Fibroblast of gingiva (primary cell): Measurements from ENCODE around the gene ZC3H18.
"Not testable (repeated sequence)": the region's sequence is repeated elsewhere in the genome, so short reads cannot be mapped to it uniquely, and the experiment has no call there.

Source experiments
- DNase-seq: peaks from one replicate; pipeline ENCODE4 v3.0.0-alpha.2; 2011; ENCODE audit warnings: low read depth

ZC3H18 gene

GRCh38 chr16:88654363-88655052, 84.3 kb downstream of the ZC3H18 start:
- DNase-seq = no peak

GRCh38 chr16:88655053-88655732, 85.0 kb downstream of the ZC3H18 start:
- DNase-seq = no peak

GRCh38 chr16:88655733-88656281, 85.6 kb downstream of the ZC3H18 start:
- DNase-seq = no peak

GRCh38 chr16:88656291-88656980, 86.2 kb downstream of the ZC3H18 start:
- DNase-seq = no peak

GRCh38 chr16:88657371-88657770, 87.2 kb downstream of the ZC3H18 start:
- DNase-seq = no peak

- DNase-seq = no peak
These were observed 88.5 kb downstream of the ZC3H18 start for GRCh38 chr16:88658714-88659113.

- DNase-seq = no peak
These were observed 89.0 kb downstream of the ZC3H18 start for GRCh38 chr16:88659160-88659559.

- no peak for DNase-seq
These were observed 91.3 kb downstream of the ZC3H18 start for GRCh38 chr16:88661468-88661867.

- DNase-seq = no peak
These were observed 92.1 kb downstream of the ZC3H18 start for GRCh38 chr16:88662222-88662842.

GRCh38 chr16:88662843-88663606, 92.8 kb downstream of the ZC3H18 start, which contains the start of gene MVD:
Gene MVD (minus strand): TSS chr16:88663091. CDS start chr16:88663080, 11 bp downstream.
- peak; percentile 99 for DNase-seq

GRCh38 chr16:88665148-88665547, 94.9 kb downstream of the ZC3H18 start:
- DNase-seq = no peak

- DNase-seq = no peak
These were observed 95.4 kb downstream of the ZC3H18 start for GRCh38 chr16:88665570-88665969.

GRCh38 chr16:88667461-88667860, 97.3 kb downstream of the ZC3H18 start:
- DNase-seq = no peak

- not testable (repeated sequence) for DNase-seq
These were observed 99.3 kb downstream of the ZC3H18 start for GRCh38 chr16:88669493-88669892.

GRCh38 chr16:88669980-88670379, 99.8 kb downstream of the ZC3H18 start:
- DNase-seq = peak; percentile 91

- DNase-seq = no peak
These were observed 101.6 kb downstream of the ZC3H18 start for GRCh38 chr16:88671806-88672205.

- DNase-seq = no peak
These were observed 102.6 kb downstream of the ZC3H18 start for GRCh38 chr16:88672776-88673175.

- DNase-seq = no peak
These were observed 103.6 kb downstream of the ZC3H18 start for GRCh38 chr16:88673716-88674379.

GRCh38 chr16:88676502-88677242, 106.5 kb downstream of the ZC3H18 start:
- DNase-seq = no peak

- DNase-seq = no peak
These were observed 107.5 kb downstream of the ZC3H18 start for GRCh38 chr16:88677721-88678120.
